Stimulated activated CD4-positive, alpha-beta T cell treated with anti-CD3 and anti-CD28 coated beads, Interleukin-4, amount 100 ng/mL, for 24 hours (primary cell): ENCODE results near the gene SIPA1L2.
"Not testable (repeated sequence)": the region's sequence is repeated elsewhere in the genome, so short reads cannot be mapped to it uniquely, and the experiment has no call there.

Experiments used
- DNase-seq: peaks from one replicate; pipeline ENCODE4 v3.0.0-alpha.2; 2020

The SIPA1L2 gene

GRCh38 chr1:232612836-232613235, 17.1 kb downstream of the SIPA1L2 start:
- DNase-seq, result not testable (repeated sequence)

- DNase-seq, result no peak
These were observed 18.1 kb downstream of the SIPA1L2 start for GRCh38 chr1:232611834-232612233.

- not testable (repeated sequence) for DNase-seq
These were observed 18.8 kb downstream of the SIPA1L2 start for GRCh38 chr1:232610902-232611745.

- no peak for DNase-seq
These were observed 19.6 kb downstream of the SIPA1L2 start for GRCh38 chr1:232610192-232610901.

- DNase-seq, result no peak
These were observed 21.5 kb downstream of the SIPA1L2 start for GRCh38 chr1:232608427-232608826.

- no peak for DNase-seq
These were observed 27.3 kb downstream of the SIPA1L2 start for GRCh38 chr1:232602622-232603021.

- DNase-seq, result no peak
These were observed 29.3 kb downstream of the SIPA1L2 start for GRCh38 chr1:232600424-232601258.

GRCh38 chr1:232599178-232600041, 30.5 kb downstream of the SIPA1L2 start:
- no peak for DNase-seq

GRCh38 chr1:232598837-232599177, 31.1 kb downstream of the SIPA1L2 start:
- no peak for DNase-seq

GRCh38 chr1:232598133-232598532, 31.8 kb downstream of the SIPA1L2 start:
- no peak for DNase-seq

GRCh38 chr1:232597721-232598120, 32.2 kb downstream of the SIPA1L2 start:
- DNase-seq, result no peak

- no peak for DNase-seq
These were observed 33.1 kb downstream of the SIPA1L2 start for GRCh38 chr1:232596666-232597303.

GRCh38 chr1:232594768-232595698, 34.9 kb downstream of the SIPA1L2 start:
- no peak for DNase-seq

GRCh38 chr1:232593717-232594502, 36.0 kb downstream of the SIPA1L2 start:
- DNase-seq, result no peak

- DNase-seq, result no peak
These were observed 38.6 kb downstream of the SIPA1L2 start for GRCh38 chr1:232591344-232591743.

- DNase-seq, result no peak
These were observed 39.2 kb downstream of the SIPA1L2 start for GRCh38 chr1:232590744-232591082.

- DNase-seq, result no peak
These were observed 39.9 kb downstream of the SIPA1L2 start for GRCh38 chr1:232589812-232590743.

GRCh38 chr1:232589111-232589811, 40.7 kb downstream of the SIPA1L2 start:
- DNase-seq, result no peak
